GM23248 (cell line): ENCODE results near the gene CELA2A.

Source experiments
- EZH2 ChIP-seq: fragments of 200-600 bp; sonication (generic); IDR thresholded peaks from 2 replicates; pipeline ENCODE4 v1.6.1; 2018; ENCODE audit warnings: antibody characterized with exemption, mild to moderate bottlenecking; ENCODE audit not compliant: insufficient read depth, poor library complexity, severe bottlenecking
- EZH2phosphoT487 ChIP-seq: fragments of 200-600 bp; sonication (generic); IDR thresholded peaks from 2 replicates; pipeline ENCODE4 v1.6.1; 2018; ENCODE audit warnings: antibody characterized with exemption, moderate library complexity, mild to moderate bottlenecking, low read depth; ENCODE audit not compliant: insufficient read depth

DNA sequence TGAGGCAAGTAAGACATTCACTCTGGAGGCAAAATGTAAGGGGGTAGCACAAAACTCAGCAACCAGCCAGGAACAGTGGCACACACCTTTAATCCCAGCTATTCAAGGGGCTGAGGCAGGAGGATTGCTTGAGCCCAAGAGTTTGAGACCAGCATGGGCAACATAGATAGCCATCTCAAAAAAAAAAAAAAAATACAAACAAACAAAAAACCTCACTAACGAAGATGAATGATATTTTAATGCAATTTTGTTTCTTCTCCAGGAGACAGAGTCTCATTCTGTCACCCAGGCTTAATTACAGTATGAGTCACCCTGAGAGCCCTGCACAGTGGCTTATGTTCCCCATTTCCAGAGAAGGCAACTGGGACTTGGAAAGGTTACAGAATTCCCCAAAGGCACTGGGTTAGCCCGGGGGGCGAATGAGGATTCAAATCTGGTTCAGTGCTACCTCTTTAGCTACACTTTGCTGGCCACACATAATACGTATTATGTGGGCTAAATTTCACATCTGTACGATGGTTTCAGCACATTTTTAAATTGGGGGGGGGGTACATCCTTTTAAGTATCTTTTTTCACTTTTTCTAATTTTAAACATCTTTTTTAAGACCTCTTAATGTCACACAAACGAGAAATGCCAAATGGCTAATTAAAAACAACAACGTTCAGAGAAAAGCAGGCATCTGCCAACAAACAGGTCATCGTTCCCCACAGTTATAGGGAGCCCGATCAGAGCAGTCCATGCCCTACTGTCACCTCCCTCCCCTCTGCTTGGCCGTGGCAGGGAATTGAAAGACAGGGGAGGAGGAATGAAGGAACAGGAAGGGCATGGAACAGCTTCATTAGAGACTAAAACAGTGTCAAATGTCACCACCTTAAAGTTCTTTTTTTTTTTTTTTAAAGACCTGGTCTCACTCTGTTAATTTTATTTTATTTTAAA, 3.5 kb downstream of the CELA2A start:
- TF ChIP-seq EZH2 = no peak
- no peak for TF ChIP-seq EZH2phosphoT487
